Activated CD8-positive, alpha-beta T cell treated with anti-CD3 and anti-CD28 coated beads for 36 hours (primary cell): ENCODE data around the gene SPIRE2. TPM values are rescaled to one million over a fixed set of nuclear protein-coding genes. Genes with fewer than 3 reads are reported as not detected.

ENCODE experiments used
- ATAC-seq: fragments of 200-7000 bp; cut with Tn5 transposase; one replicate; pipeline ENCODE4 v1.10.0; 2021; ENCODE audit warnings: mild to moderate bottlenecking, moderate library complexity
- CTCF ChIA-PET: fragments of 350-600 bp; sonication (Branson Sonifier 250); formaldehyde crosslinking; loops from one replicate; lab custom pipeline; 2021; ENCODE audit warnings: antibody characterized with exemption; lab: Charles Lee
- POLR2A ChIA-PET: fragments of 350-600 bp; sonication (Branson Sonifier 250); formaldehyde crosslinking; loops from one replicate; lab custom pipeline; 2021; ENCODE audit warnings: antibody characterized with exemption; lab: Charles Lee
- DNase-seq: peaks from one replicate; pipeline ENCODE4 v3.0.0-alpha.2; 2020
- H3K27ac Mint-ChIP-seq: one replicate; pipeline ENCODE4 v1.8.0; 2021; ENCODE audit warnings: mild to moderate bottlenecking, mixed read lengths
- H3K27me3 Mint-ChIP-seq: one replicate; pipeline ENCODE4 v1.8.0; 2021; ENCODE audit warnings: mixed read lengths
- H3K36me3 Mint-ChIP-seq: one replicate; pipeline ENCODE4 v1.8.0; 2021; ENCODE audit warnings: low read depth, mixed read lengths
- H3K4me1 Mint-ChIP-seq: one replicate; pipeline ENCODE4 v1.8.0; 2021; ENCODE audit warnings: low read depth, mixed read lengths
- H3K4me3 Mint-ChIP-seq: one replicate; pipeline ENCODE4 v1.8.0; 2021; ENCODE audit warnings: mild to moderate bottlenecking, moderate library complexity, mixed read lengths
- H3K9me3 Mint-ChIP-seq: one replicate; pipeline ENCODE4 v1.8.0; 2021; ENCODE audit warnings: mixed read lengths
- intact Hi-C: fragments of 100-400 bp; cut with micrococcal nuclease; formaldehyde crosslinking; loops from one replicate; pipeline ENCODE4 v1.10.0; 2022
- total RNA-seq, 2 experiments: library from RNA; stranded (reverse); gene quantifications; one replicate each; pipeline ENCODE4 v1.2.3, GENCODE V29; 2021
- TF ChIP-seq, protein P1 (sequence below): fragments of 200-600 bp; IDR thresholded peaks from one replicate; pipeline ENCODE4 v1.8.0; 2022; ENCODE audit warnings: antibody characterized with exemption, mild to moderate bottlenecking

SPIRE2 gene
- total RNA-seq, 2 experiments from 2014 or later = 0.27 to 0.29 TPM

DNA sequence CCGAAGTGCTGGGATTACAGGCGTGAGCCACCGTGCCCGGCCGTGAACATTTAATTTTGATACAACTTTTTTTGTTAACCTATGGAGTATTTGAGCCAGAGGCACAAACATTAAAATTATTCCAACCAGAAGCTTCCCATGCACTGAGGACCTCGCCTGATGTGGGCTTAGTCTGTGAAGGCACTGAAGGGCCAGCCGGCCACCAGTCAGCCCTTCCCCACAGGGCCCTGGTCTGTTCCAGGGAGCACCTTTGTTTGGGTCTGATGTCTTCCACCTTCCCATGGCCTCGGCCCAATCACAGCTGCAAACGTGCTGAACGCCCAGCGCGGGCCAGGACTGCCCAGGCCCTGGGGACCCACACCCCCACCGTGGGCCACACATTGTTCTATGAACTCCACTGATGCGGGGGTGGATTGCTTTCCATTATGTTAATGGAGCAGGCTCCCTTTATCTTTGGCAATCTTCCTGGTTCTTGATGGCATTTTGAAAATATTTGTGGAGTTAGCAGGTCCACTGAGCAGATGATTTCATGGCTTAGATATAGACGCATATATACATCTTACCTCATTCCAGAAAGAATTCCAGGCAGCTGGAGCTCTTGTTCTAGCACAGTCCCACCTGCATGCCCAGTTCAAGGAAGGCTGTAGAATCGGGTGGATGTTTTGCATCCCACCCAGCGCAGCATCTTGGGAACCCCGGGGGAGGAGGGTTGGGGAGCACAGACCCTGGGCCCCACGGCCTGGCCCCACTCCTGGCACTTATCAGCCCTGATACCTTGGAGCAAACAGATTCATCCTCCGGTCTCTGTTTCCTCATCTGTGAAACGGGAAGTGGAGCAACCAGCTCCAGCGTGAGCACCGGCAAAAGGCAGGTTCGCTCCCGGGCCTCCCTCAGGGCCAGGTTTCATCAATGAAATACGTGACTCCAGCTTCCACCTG is 14.5 kb downstream of the SPIRE2 start:
- ATAC-seq (no peak), DNase-seq (no peak)
- ChIA-PET CTCF (interaction anchor here (1.4 to 1.7 kb wide), 2 partner anchors 18 to 19 kb away, joined by 5 read pairs; no protein-coding TSS in a partner anchor), POLR2A (interaction anchor here (0.8 to 1.2 kb wide), 2 partner anchors 14 to 26 kb away, joined by 4 to 5 read pairs; partner anchors contain the start of genes FANCA and SPIRE2)
- no peaks in the 10 kb centered on the region for H3K27me3 Mint-ChIP-seq
- intact Hi-C loops = no loop called here
- no peaks in the 10 kb centered on the region for H3K9me3 Mint-ChIP-seq
- no peak overlapping the region for H3K27ac Mint-ChIP-seq
- no peak overlapping the region for H3K4me3 Mint-ChIP-seq
- no peaks in the 10 kb centered on the region for H3K36me3 Mint-ChIP-seq
- H3K4me1 Mint-ChIP-seq = peaks cover 23% of the 10 kb centered on the region
- TF ChIP-seq, protein P1, sequence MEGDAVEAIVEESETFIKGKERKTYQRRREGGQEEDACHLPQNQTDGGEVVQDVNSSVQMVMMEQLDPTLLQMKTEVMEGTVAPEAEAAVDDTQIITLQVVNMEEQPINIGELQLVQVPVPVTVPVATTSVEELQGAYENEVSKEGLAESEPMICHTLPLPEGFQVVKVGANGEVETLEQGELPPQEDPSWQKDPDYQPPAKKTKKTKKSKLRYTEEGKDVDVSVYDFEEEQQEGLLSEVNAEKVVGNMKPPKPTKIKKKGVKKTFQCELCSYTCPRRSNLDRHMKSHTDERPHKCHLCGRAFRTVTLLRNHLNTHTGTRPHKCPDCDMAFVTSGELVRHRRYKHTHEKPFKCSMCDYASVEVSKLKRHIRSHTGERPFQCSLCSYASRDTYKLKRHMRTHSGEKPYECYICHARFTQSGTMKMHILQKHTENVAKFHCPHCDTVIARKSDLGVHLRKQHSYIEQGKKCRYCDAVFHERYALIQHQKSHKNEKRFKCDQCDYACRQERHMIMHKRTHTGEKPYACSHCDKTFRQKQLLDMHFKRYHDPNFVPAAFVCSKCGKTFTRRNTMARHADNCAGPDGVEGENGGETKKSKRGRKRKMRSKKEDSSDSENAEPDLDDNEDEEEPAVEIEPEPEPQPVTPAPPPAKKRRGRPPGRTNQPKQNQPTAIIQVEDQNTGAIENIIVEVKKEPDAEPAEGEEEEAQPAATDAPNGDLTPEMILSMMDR = no peak

- H3K36me3 Mint-ChIP-seq = no peaks in the 10 kb centered on the region
- TF ChIP-seq, protein P1 = no peak
- ATAC-seq (no peak), DNase-seq (no peak)
- intact Hi-C loops = no loop called here
- no peaks in the 10 kb centered on the region for H3K27me3 Mint-ChIP-seq
- H3K4me3 Mint-ChIP-seq = no peak overlapping the region
- no peaks in the 10 kb centered on the region for H3K9me3 Mint-ChIP-seq
- H3K27ac Mint-ChIP-seq = no peak overlapping the region
- CTCF ChIA-PET = no interaction called here
- H3K4me1 Mint-ChIP-seq = peaks cover 17% of the 10 kb centered on the region
- POLR2A ChIA-PET = interaction anchor here (1.2 kb wide), 1 partner anchor 15 kb away, joined by 5 read pairs; the partner anchor contains the start of gene SPIRE2
These were observed 15.4 kb downstream of the SPIRE2 start for GRCh38 chr16:89843409-89844350.

GRCh38 chr16:89844739-89845339 is 16.6 kb downstream of the SPIRE2 start:
- H3K36me3 Mint-ChIP-seq = no peaks in the 10 kb centered on the region
- H3K4me3 Mint-ChIP-seq = no peak overlapping the region
- intact Hi-C loops = no loop called here
- CTCF ChIA-PET = interaction anchor here (1.4 to 1.5 kb wide), 3 partner anchors 16 to 144 kb away, joined by 3 to 6 read pairs (median 4); partner anchors contain the start of gene SPATA2L
- H3K9me3 Mint-ChIP-seq = no peaks in the 10 kb centered on the region
- no peak for DNase-seq
- no peak overlapping the region for H3K27ac Mint-ChIP-seq
- no peak for ATAC-seq
- TF ChIP-seq, protein P1 = no peak
- POLR2A ChIA-PET = no interaction called here
- no peaks in the 10 kb centered on the region for H3K27me3 Mint-ChIP-seq
- H3K4me1 Mint-ChIP-seq = peaks cover 16% of the 10 kb centered on the region

GRCh38 chr16:89845417-89845816 is 17.1 kb downstream of the SPIRE2 start:
- intact Hi-C loops = no loop called here
- peak; percentile 64 for DNase-seq
- Mint-ChIP-seq H3K27ac (no peak overlapping the region), H3K36me3 (no peaks in the 10 kb centered on the region), H3K4me1 (peaks cover 16% of the 10 kb centered on the region), H3K4me3 (no peak overlapping the region), H3K9me3 (no peaks in the 10 kb centered on the region), H3K27me3 (no peaks in the 10 kb centered on the region)
- TF ChIP-seq, protein P1 = no peak
- CTCF ChIA-PET = interaction anchor here (1.4 to 1.5 kb wide), 3 partner anchors 15 to 144 kb away, joined by 3 to 6 read pairs (median 4); partner anchors contain the start of gene SPATA2L
- POLR2A ChIA-PET = no interaction called here
- ATAC-seq = peak; percentile 72
